ENCODE data around the gene WDTC1. TPM values are rescaled to one million over a fixed set of nuclear protein-coding genes. Genes with fewer than 3 reads are reported as not detected.
A peak's percentile ranks its signal among the peaks of the same experiment; 100 is the strongest.

Gene WDTC1
- total RNA-seq, 1 experiment from 2014 or later: 20.1 TPM

GRCh38 chr1:27338751-27339150 is 104.3 kb downstream of the WDTC1 start (continued):
- TF ChIP-seq, protein P1, sequence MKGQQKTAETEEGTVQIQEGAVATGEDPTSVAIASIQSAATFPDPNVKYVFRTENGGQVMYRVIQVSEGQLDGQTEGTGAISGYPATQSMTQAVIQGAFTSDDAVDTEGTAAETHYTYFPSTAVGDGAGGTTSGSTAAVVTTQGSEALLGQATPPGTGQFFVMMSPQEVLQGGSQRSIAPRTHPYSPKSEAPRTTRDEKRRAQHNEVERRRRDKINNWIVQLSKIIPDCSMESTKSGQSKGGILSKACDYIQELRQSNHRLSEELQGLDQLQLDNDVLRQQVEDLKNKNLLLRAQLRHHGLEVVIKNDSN (CRISPR knock-in tag; IDR thresholded peaks at IDR 0.05): no peak
- TF ChIP-seq GRHL2 (CRISPR knock-in tag; IDR thresholded peaks at IDR 0.05; ENCODE audit: insufficient replicate concordance, severe bottlenecking) (no peak), SMAD3 (CRISPR knock-in tag; IDR thresholded peaks at IDR 0.05; ENCODE audit: borderline replicate concordance) (no peak), HMGXB4 (CRISPR knock-in tag; IDR thresholded peaks at IDR 0.05) (no peak), GTF2I (CRISPR knock-in tag; conservative IDR thresholded peaks at IDR 0.05) (no peak), PREB (CRISPR knock-in tag; IDR thresholded peaks at IDR 0.05; ENCODE audit: borderline replicate concordance) (no peak)

- TF ChIP-seq KAT7 (CRISPR knock-in tag; IDR thresholded peaks at IDR 0.05; ENCODE audit: borderline replicate concordance): no peak
- no peak for TF ChIP-seq MXD4 (CRISPR knock-in tag; IDR thresholded peaks at IDR 0.05; ENCODE audit: borderline replicate concordance)
- TF ChIP-seq, protein P2, sequence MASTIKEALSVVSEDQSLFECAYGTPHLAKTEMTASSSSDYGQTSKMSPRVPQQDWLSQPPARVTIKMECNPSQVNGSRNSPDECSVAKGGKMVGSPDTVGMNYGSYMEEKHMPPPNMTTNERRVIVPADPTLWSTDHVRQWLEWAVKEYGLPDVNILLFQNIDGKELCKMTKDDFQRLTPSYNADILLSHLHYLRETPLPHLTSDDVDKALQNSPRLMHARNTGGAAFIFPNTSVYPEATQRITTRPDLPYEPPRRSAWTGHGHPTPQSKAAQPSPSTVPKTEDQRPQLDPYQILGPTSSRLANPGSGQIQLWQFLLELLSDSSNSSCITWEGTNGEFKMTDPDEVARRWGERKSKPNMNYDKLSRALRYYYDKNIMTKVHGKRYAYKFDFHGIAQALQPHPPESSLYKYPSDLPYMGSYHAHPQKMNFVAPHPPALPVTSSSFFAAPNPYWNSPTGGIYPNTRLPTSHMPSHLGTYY (CRISPR knock-in tag; IDR thresholded peaks at IDR 0.05): no peak
- TF ChIP-seq, protein P3, sequence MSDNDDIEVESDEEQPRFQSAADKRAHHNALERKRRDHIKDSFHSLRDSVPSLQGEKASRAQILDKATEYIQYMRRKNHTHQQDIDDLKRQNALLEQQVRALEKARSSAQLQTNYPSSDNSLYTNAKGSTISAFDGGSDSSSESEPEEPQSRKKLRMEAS (CRISPR knock-in tag; IDR thresholded peaks at IDR 0.05): no peak
- no peak for TF ChIP-seq ZNF219 (CRISPR knock-in tag; IDR thresholded peaks at IDR 0.05; ENCODE audit: borderline replicate concordance)
- no peak for TF ChIP-seq ZNF396 (CRISPR knock-in tag; IDR thresholded peaks at IDR 0.05; ENCODE audit: borderline replicate concordance)
- TF ChIP-seq GTF2I (CRISPR knock-in tag; conservative IDR thresholded peaks at IDR 0.05): no peak
- TF ChIP-seq FOXJ3 (CRISPR knock-in tag; IDR thresholded peaks at IDR 0.05; ENCODE audit: borderline replicate concordance): no peak
- TF ChIP-seq AR (CRISPR knock-in tag; IDR thresholded peaks at IDR 0.05): no peak
- TF ChIP-seq, protein P4, sequence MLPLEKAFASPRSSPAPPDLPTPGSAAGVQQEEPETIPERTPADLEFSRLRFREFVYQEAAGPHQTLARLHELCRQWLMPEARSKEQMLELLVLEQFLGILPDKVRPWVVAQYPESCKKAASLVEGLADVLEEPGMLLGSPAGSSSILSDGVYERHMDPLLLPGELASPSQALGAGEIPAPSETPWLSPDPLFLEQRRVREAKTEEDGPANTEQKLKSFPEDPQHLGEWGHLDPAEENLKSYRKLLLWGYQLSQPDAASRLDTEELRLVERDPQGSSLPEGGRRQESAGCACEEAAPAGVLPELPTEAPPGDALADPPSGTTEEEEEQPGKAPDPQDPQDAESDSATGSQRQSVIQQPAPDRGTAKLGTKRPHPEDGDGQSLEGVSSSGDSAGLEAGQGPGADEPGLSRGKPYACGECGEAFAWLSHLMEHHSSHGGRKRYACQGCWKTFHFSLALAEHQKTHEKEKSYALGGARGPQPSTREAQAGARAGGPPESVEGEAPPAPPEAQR (CRISPR knock-in tag; IDR thresholded peaks at IDR 0.05): no peak
- TF ChIP-seq OVOL2 (CRISPR knock-in tag; IDR thresholded peaks at IDR 0.05; ENCODE audit: borderline replicate concordance): no peak
- no peak for TF ChIP-seq TEAD1 (CRISPR knock-in tag; IDR thresholded peaks at IDR 0.05)
- no peak for TF ChIP-seq ZNF671 (CRISPR knock-in tag; IDR thresholded peaks at IDR 0.05)
- no peak for TF ChIP-seq ZNF317 (CRISPR knock-in tag; IDR thresholded peaks at IDR 0.05; ENCODE audit: borderline replicate concordance, low read depth)
- TF ChIP-seq, protein P5, sequence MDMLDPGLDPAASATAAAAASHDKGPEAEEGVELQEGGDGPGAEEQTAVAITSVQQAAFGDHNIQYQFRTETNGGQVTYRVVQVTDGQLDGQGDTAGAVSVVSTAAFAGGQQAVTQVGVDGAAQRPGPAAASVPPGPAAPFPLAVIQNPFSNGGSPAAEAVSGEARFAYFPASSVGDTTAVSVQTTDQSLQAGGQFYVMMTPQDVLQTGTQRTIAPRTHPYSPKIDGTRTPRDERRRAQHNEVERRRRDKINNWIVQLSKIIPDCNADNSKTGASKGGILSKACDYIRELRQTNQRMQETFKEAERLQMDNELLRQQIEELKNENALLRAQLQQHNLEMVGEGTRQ (CRISPR knock-in tag; IDR thresholded peaks at IDR 0.05): no peak
- no peak for TF ChIP-seq ELF4 (CRISPR knock-in tag; IDR thresholded peaks at IDR 0.05; ENCODE audit: low read depth)
- CTCF ChIA-PET: interaction anchor here (0.6 to 1.4 kb wide), 7 partner anchors 9 to 43 kb away, joined by 3 to 4 read pairs (median 3); no protein-coding TSS in a partner anchor
- no peaks in the 10 kb centered on the region for H3K9me3 Mint-ChIP-seq
- peaks cover 2% of the 10 kb centered on the region; the same call in 1 of the 2 replicates for H3K27me3 Mint-ChIP-seq (ENCODE audit: low read depth)
- POLR2A ChIA-PET: no interaction called here
- peaks cover 7% of the 10 kb centered on the region; the same call in 1 of the 2 replicates for H3K36me3 Mint-ChIP-seq
- H3K27ac Mint-ChIP-seq: peak overlapping the region; percentile 25; the same call in 1 of the 2 replicates
- ATAC-seq (no peak), DNase-seq (ENCODE audit: low spot score) (no peak)
- no peak overlapping the region for H3K4me3 Mint-ChIP-seq
- peaks cover 39% of the 10 kb centered on the region for H3K4me1 Mint-ChIP-seq
Observed at GRCh38 chr1:27339213-27339612, 104.8 kb downstream of the WDTC1 start.
